COLO668 (cell line): Measurements from ENCODE around the gene OR6Y1.

Source experiments
- DNase-seq: peaks from one replicate; lab custom pipeline; 2025; ENCODE audit not compliant: unreplicated experiment; lab: John Stamatoyannopoulos, UW

OR6Y1 gene

DNA sequence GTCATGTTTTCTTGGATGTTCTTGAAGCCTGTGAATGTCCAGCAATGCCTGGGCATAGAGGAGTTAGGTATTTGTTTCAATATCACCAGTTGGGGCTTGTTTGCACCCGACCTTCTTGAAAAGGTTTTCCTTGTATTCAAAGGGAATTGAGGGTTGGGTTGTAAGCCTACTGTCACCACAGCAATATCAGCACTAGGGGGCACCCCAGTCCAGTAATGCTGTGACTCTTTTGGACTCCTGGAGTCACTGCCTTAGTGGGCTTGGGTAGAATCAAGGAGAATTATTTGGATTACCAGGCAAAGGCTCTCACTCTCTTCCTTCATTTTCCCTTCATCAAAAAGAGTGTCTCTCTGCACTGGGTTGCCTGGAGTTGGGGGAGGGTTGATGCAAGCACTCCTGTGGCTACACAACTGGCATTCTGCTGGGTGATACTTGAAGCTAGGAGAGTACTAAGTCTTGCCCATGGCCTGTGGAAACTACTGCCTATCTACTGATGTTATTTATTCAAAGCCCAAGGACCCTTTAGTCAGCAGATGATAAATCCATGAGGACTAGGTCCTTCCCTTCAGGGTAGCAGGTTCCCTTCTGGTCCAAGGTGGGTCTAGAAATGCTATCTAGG lies 47.7 kb downstream of the OR6Y1 start:
- DNase-seq, result no peak

DNA sequence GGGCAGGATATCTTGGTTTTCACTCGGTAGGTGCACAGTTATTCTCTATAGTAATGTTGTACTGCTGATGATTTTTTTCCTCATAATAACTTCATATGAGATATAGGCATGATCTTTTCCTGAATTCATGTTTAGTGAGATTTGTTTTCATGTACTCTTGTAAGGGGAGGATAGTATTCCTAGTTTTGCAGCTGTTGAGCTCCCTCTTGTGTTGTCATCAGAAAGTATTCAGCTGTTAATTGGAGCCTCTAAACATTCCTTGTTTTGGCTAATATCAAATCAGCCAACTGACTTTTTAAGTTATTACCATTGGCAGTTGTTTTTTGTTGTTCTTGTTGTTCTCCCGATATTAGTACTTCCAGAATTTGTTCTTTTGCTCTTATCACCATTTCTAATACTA lies 57.8 kb downstream of the OR6Y1 start:
- no peak for DNase-seq

DNA sequence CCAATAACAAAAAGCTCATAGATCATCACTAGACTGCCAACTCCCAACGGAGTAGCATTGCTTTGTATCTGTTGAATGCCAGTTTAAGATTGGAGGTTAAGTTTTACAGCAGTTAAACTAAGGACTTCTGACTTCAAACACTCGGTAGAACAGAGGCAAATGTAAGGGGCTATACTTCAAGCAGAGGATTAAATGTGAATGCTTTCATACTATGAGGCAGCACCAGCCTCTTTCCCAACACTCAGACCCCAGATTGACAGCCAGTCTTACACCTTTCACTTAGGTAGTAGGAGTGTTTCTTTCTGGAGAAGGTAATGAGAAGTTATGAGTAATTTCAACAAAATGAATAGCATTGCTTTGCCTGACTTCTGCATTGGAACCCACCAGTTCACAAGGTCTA lies 59.4 kb downstream of the OR6Y1 start:
- no peak for DNase-seq
